K562 (cell line): ENCODE data around the gene MUSK. TPM values are rescaled to one million over a fixed set of nuclear protein-coding genes. Genes with fewer than 3 reads are reported as not detected.

Experiments
- ATAC-seq: fragments of 200-7000 bp; cut with Tn5 transposase; 3 replicates; pipeline ENCODE4 v1.9.1; 2020; ENCODE audit warnings: moderate library complexity
- BruUV-seq: library from RNA; stranded (reverse); fragments of 400-500 nt; replicated peaks from 2 replicates; lab custom pipeline; 2021; lab: Mats Ljungman, UMichigan
- CTCF ChIA-PET: fragments of 300-600 bp; formaldehyde crosslinking; extraction: SDS; loops from one replicate; lab custom pipeline; 2021; ENCODE audit warnings: low intra/inter-chr PET ratio; lab: Yijun Ruan, JAX
- POLR2A ChIA-PET: fragments of 300-600, 350-650 bp; sonication (Branson Sonifier 250); formaldehyde crosslinking; extraction: SDS; loops from one replicate; lab custom pipeline; 2021; ENCODE audit warnings: antibody characterized with exemption, inconsistent platforms; lab: Yijun Ruan, JAX
- DNase-seq, 4 experiments: peaks; one replicate each; pipeline versions ENCODE4 v3.0.0 to v3.0.0-alpha.2; 2011 to 2018; ENCODE audit warnings: low spot score in 3 of 4, mixed read lengths in 3 of 4; ENCODE audit errors: extremely low read depth in 1 of 4
- FAIRE-seq: peaks from 2 replicates; lab custom pipeline; 2011; peaks lifted over from hg19 to GRCh38; lab: Jason Lieb, UNC
- H2AFZ ChIP-seq: 2 replicates; pipeline ENCODE4 v1.6.0; 2011; ENCODE audit warnings: low read depth, low read length, control low read depth, inconsistent platforms
- H3K27ac ChIP-seq: fragments of 200-600 bp; 3 replicates; pipeline ENCODE4 v1.8.0; 2011; ENCODE audit warnings: low read depth, mild to moderate bottlenecking, control low read depth, inconsistent platforms, low read length, moderate library complexity, mixed read lengths; ENCODE audit errors: extremely low read depth
- H3K27me3 ChIP-seq, 2 experiments: fragments of 300-600 bp in 1 of 2; 2 replicates in 1 of 2; 3 replicates in 1 of 2; pipeline versions ENCODE4 v1.6.0 to v1.8.0; 2011; ENCODE audit warnings: inconsistent platforms in 2 of 2, low read length in 2 of 2, mild to moderate bottlenecking in 1 of 2, mixed read lengths in 1 of 2, moderate library complexity in 1 of 2; ENCODE audit not compliant: control insufficient read depth in 2 of 2, insufficient read depth in 2 of 2
- H3K36me3 ChIP-seq: fragments of 300-600 bp; 3 replicates; pipeline ENCODE4 v1.8.0; 2011; ENCODE audit warnings: mild to moderate bottlenecking, low read length, inconsistent platforms; ENCODE audit not compliant: control insufficient read depth, insufficient read depth
- H3K4me1 ChIP-seq, 2 experiments: fragments of 200-600 bp in 1 of 2; replicated peaks in 1 of 2; 2 replicates in 1 of 2; 3 replicates in 1 of 2; pipeline versions ENCODE4 v1.5.1 to v1.8.0; 2011; ENCODE audit warnings: inconsistent platforms in 2 of 2, low read length in 2 of 2, mild to moderate bottlenecking in 1 of 2, mixed read lengths in 1 of 2, moderate library complexity in 1 of 2; ENCODE audit not compliant: control insufficient read depth in 2 of 2, insufficient read depth in 2 of 2
- H3K4me2 ChIP-seq: 2 replicates; pipeline ENCODE4 v1.6.1; 2011; ENCODE audit warnings: low read length, control low read depth, inconsistent platforms, mixed read lengths; ENCODE audit not compliant: insufficient read depth
- H3K4me3 ChIP-seq: fragments of 200-600 bp; sonication (generic), shearing (Covaris generic); 2 replicates; pipeline ENCODE4 v1.5.1; 2016; ENCODE audit warnings: control low read depth, inconsistent platforms
- H3K79me2 ChIP-seq: fragments of 200-600 bp; 3 replicates; pipeline ENCODE4 v1.8.0; 2011; ENCODE audit warnings: low read length, inconsistent platforms; ENCODE audit not compliant: control insufficient read depth, insufficient read depth
- H3K9ac ChIP-seq, 2 experiments: 2 replicates each; pipeline versions ENCODE4 v1.6.0 to v1.6.1; 2011; ENCODE audit warnings: low read depth in 2 of 2, low read length in 2 of 2, control low read depth in 1 of 2, inconsistent platforms in 1 of 2, mild to moderate bottlenecking in 1 of 2, mixed read lengths in 1 of 2; ENCODE audit not compliant: insufficient read depth in 1 of 2
- H3K9me1 ChIP-seq: one replicate; pipeline ENCODE4 v1.6.0; 2011; ENCODE audit warnings: inconsistent platforms, mild to moderate bottlenecking, low read length, moderate library complexity; ENCODE audit not compliant: control insufficient read depth, insufficient read depth
- H3K9me3 ChIP-seq: replicated peaks from 2 replicates; pipeline ENCODE4 v1.5.1; 2011; ENCODE audit warnings: low read depth, low read length, inconsistent platforms; ENCODE audit not compliant: control insufficient read depth, insufficient read depth
- H4K20me1 ChIP-seq: replicated peaks from 2 replicates; pipeline ENCODE4 v1.6.1; 2011; ENCODE audit warnings: low read length, inconsistent platforms, mixed read lengths; ENCODE audit not compliant: control insufficient read depth, insufficient read depth
- ADNP ChIP-seq: fragments of 200-800 bp; sonication (Bioruptor generic); IDR thresholded peaks from 2 replicates; pipeline ENCODE4 v1.6.1; 2016; ENCODE audit warnings: missing genetic modification characterization, missing compliant biosample characterization
- AFF4 ChIP-seq: sonication (generic); formaldehyde crosslinking; IDR thresholded peaks from 2 replicates; pipeline ENCODE4 v1.8.0; 2023; ENCODE audit warnings: mild to moderate bottlenecking, missing genetic modification reagents
- CCNT2 ChIP-seq: IDR thresholded peaks from 2 replicates; pipeline ENCODE4 v1.6.1; 2011; ENCODE audit warnings: borderline replicate concordance, low read depth, mild to moderate bottlenecking, moderate library complexity, mixed read lengths, low read length; ENCODE audit not compliant: insufficient read length; ENCODE audit errors: extremely low read depth
- CHCHD3 ChIP-seq: fragments of 250-450 bp; sonication (Bioruptor Pico); IDR thresholded peaks from 2 replicates; pipeline ENCODE4 v2.1.2; 2022; ENCODE audit warnings: mild to moderate bottlenecking
- GABPB1 ChIP-seq: sonication (generic); formaldehyde crosslinking; IDR thresholded peaks from 2 replicates; pipeline ENCODE4 v1.8.0; 2022; ENCODE audit warnings: mild to moderate bottlenecking, missing genetic modification reagents
- HDAC2 ChIP-seq: fragments of 450-650 bp; IDR thresholded peaks from 2 replicates; pipeline ENCODE4 v1.6.1; 2016; ENCODE audit warnings: mild to moderate bottlenecking
- KLF10 ChIP-seq: fragments of 250-450 bp; sonication (Bioruptor Pico); IDR thresholded peaks from 2 replicates; pipeline ENCODE4 v1.6.1; 2021; ENCODE audit warnings: matching md5 sums
- MYBL2 ChIP-seq, 2 experiments: fragments of 450-650 bp in 1 of 2; sonication (generic) in 1 of 2; formaldehyde crosslinking in 1 of 2; IDR thresholded peaks; 2 replicates each; pipeline versions ENCODE4 v1.6.1 to v1.8.1; 2017 to 2022; ENCODE audit warnings: borderline replicate concordance in 1 of 2, inconsistent platforms in 1 of 2, low read depth in 1 of 2, mild to moderate bottlenecking in 1 of 2, missing genetic modification reagents in 1 of 2, moderate library complexity in 1 of 2
- NCOA1 ChIP-seq: fragments of 450-650 bp; IDR thresholded peaks from 2 replicates; pipeline ENCODE4 v1.6.1; 2016; ENCODE audit warnings: low read depth
- PREB ChIP-seq: sonication (generic); formaldehyde crosslinking; IDR thresholded peaks from 2 replicates; pipeline ENCODE4 v1.8.1; 2023; ENCODE audit warnings: mild to moderate bottlenecking, missing genetic modification reagents
- RBM17 ChIP-seq: fragments of 200-400 bp; formaldehyde crosslinking; IDR thresholded peaks from 2 replicates; pipeline ENCODE4 v1.6.1; 2017; ENCODE audit warnings: low read depth, mild to moderate bottlenecking, low read length, borderline replicate concordance
- WGBS: fragments of 100-300 bp; shearing (Covaris generic); methylation state at CpG from one replicate; pipeline ENCODE4 v1.1.6; 2016; ENCODE audit warnings: low coverage, mixed read lengths; ENCODE audit not compliant: insufficient coverage; ENCODE audit errors: missing lambda C conversion rate; 5-methylcytosine and 5-hydroxymethylcytosine counted together
- in situ Hi-C: fragments of 300-500 bp; cut with MboI; formaldehyde crosslinking; loops from 4 replicates; pipeline ENCODE4 v1.15.0; 2018; ENCODE audit warnings: inconsistent platforms, mixed read lengths
- intact Hi-C: fragments of 100-400 bp; cut with micrococcal nuclease; formaldehyde crosslinking; loops from 2 replicates; pipeline ENCODE4 v1.14.2; 2022
- polyA plus RNA-seq, 8 experiments: library from polyadenylated mRNA; depleted of rRNA in 4 of 8; stranded (reverse) in 5 of 8; unstranded in 3 of 8; fragments of >200 nt; fragmentation: Nextera tagmentation in 2 of 8; fragmentation: Illumina TruSeq in 1 of 8; extraction: Ambion mirVana in 2 of 8; extraction: Trizol in 1 of 8; gene quantifications; 2 replicates each; pipeline versions ENCODE4 v1.2.1 to v1.2.3, GENCODE V29; 2011 to 2014; ENCODE audit warnings: inconsistent platforms in 1 of 8, missing spikeins in 1 of 8
- total RNA-seq, 7 experiments: library from RNA; depleted of rRNA in 6 of 7; stranded (reverse); fragments of >200 nt in 6 of 7; fragmentation: Illumina TruSeq in 2 of 7; extraction: Trizol in 2 of 7; gene quantifications; 2 replicates each; pipeline versions ENCODE4 v1.2.1 to v1.2.3, GENCODE V29; 2011 to 2021; ENCODE audit warnings: low replicate concordance in 1 of 7
- TF ChIP-seq, protein P1 (sequence below): sonication (generic); formaldehyde crosslinking; IDR thresholded peaks from 2 replicates; pipeline ENCODE4 v1.8.0; 2022; ENCODE audit warnings: mild to moderate bottlenecking, missing genetic modification reagents
- TF ChIP-seq, protein P2 (sequence below): fragments of 250-450 bp; sonication (Bioruptor Pico); IDR thresholded peaks from 2 replicates; pipeline ENCODE4 v1.4.0; 2020; ENCODE audit warnings: mild to moderate bottlenecking, moderate library complexity

The MUSK gene
- total and polyA plus RNA-seq, 9 of the 15 experiments (the other 6 are each of a cell fraction or from before 2014, with no cell fraction given), result not detected

- Histone ChIP-seq H3K4me2 (no peak overlapping the region), H3K4me3 (no peak overlapping the region), H3K79me2 (no peaks in the 10 kb centered on the region), H3K4me1 (no peaks in the 10 kb centered on the region), H3K9ac (no peak overlapping the region), H3K36me3 (no peaks in the 10 kb centered on the region), H3K27ac (no peak overlapping the region), H4K20me1 (no peaks in the 10 kb centered on the region), H3K27me3 (no peaks in the 10 kb centered on the region), H3K9me1 (no peaks in the 10 kb centered on the region), H2AFZ (no peak overlapping the region), H3K9me3 (no peaks in the 10 kb centered on the region)
- WGBS, result 0% methylated on average over 1 of the region's 1 CpG
- BruUV-seq, result no TSS peak
- DNase-seq (no peak), FAIRE-seq (no peak), ATAC-seq (no peak)
- in situ Hi-C loops (no loop called here), intact Hi-C loops (no loop called here)
- CTCF ChIA-PET, result no interaction called here
- TF ChIP-seq NCOA1, result no peak
- no peak for TF ChIP-seq GABPB1 (CRISPR knock-in tag)
- no peak for TF ChIP-seq HDAC2
- TF ChIP-seq CHCHD3 (CRISPR knock-in tag), result no peak
- TF ChIP-seq, protein P1, sequence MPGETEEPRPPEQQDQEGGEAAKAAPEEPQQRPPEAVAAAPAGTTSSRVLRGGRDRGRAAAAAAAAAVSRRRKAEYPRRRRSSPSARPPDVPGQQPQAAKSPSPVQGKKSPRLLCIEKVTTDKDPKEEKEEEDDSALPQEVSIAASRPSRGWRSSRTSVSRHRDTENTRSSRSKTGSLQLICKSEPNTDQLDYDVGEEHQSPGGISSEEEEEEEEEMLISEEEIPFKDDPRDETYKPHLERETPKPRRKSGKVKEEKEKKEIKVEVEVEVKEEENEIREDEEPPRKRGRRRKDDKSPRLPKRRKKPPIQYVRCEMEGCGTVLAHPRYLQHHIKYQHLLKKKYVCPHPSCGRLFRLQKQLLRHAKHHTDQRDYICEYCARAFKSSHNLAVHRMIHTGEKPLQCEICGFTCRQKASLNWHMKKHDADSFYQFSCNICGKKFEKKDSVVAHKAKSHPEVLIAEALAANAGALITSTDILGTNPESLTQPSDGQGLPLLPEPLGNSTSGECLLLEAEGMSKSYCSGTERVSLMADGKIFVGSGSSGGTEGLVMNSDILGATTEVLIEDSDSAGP, result no peak
- TF ChIP-seq ADNP (tag), result no peak
- TF ChIP-seq PREB, result no peak
- TF ChIP-seq MYBL2 (IDR thresholded peaks at IDR 0.05; ENCODE audit: low read depth), result no peak
- TF ChIP-seq MYBL2 (CRISPR knock-in tag; IDR thresholded peaks at IDR 0.05; ENCODE audit: borderline replicate concordance), result no peak
- no peak for TF ChIP-seq CCNT2
- TF ChIP-seq RBM17, result no peak
- TF ChIP-seq AFF4 (CRISPR knock-in tag), result no peak
- TF ChIP-seq KLF10 (CRISPR knock-in tag), result no peak
- TF ChIP-seq, protein P2, sequence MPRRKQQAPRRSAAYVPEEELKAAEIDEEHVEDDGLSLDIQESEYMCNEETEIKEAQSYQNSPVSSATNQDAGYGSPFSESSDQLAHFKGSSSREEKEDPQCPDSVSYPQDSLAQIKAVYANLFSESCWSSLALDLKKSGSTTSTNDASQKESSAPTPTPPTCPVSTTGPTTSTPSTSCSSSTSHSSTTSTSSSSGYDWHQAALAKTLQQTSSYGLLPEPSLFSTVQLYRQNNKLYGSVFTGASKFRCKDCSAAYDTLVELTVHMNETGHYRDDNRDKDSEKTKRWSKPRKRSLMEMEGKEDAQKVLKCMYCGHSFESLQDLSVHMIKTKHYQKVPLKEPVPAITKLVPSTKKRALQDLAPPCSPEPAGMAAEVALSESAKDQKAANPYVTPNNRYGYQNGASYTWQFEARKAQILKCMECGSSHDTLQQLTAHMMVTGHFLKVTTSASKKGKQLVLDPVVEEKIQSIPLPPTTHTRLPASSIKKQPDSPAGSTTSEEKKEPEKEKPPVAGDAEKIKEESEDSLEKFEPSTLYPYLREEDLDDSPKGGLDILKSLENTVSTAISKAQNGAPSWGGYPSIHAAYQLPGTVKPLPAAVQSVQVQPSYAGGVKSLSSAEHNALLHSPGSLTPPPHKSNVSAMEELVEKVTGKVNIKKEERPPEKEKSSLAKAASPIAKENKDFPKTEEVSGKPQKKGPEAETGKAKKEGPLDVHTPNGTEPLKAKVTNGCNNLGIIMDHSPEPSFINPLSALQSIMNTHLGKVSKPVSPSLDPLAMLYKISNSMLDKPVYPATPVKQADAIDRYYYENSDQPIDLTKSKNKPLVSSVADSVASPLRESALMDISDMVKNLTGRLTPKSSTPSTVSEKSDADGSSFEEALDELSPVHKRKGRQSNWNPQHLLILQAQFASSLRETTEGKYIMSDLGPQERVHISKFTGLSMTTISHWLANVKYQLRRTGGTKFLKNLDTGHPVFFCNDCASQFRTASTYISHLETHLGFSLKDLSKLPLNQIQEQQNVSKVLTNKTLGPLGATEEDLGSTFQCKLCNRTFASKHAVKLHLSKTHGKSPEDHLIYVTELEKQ (CRISPR knock-in tag), result no peak
- TF ChIP-seq, all 486 proteins: peak for 0
- POLR2A ChIA-PET, result no interaction called here
Observed at GRCh38 chr9:110835859-110836271, 167.3 kb downstream of the MUSK start.
